Measurements from ENCODE around the gene ANKRD33. TPM values are rescaled to one million over a fixed set of nuclear protein-coding genes. Genes with fewer than 3 reads are reported as not detected.

Gene ANKRD33
- total and polyA plus RNA-seq, 2 of the 13 experiments (the other 11 are each of a cell fraction or from before 2014, with no cell fraction given) = 0.04 TPM; not detected in 1

DNA sequence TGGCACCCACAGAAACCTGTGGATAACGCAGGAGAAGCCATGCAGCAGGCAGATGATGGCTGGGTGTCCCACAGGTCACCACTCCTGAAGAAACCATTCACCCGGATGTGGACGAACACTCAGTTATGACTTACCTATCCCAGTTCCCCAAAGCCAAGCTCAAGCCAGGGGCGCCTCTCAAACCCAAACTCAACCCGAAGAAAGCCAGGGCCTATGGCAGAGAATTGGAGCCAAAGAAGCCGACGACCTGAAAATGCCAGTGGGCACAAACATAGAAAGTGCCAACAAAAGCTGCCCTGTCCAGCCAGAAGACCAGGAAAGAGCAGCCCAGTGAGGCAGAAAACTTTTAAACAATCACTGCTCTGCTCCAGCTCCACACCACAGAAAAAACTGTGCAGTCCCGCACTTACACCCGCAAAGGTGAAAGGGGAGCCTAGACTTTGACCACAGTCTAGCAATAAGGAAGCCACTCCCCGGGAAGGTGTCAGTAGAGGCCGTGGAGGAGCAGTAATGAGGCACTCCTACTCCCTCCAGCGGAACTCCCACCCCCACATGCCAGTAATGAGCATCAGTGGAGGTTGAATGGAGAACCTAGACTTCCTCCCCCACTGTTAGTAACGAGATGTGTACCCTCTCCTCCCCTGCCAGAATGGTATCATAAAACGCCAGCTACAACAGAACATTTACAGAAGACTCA lies 13.4 kb downstream of the ANKRD33 start:
- ATAC-seq = no peak
- no peak overlapping the region for H2AFZ ChIP-seq (ENCODE audit: low read length)
- no peak overlapping the region for H3K27ac ChIP-seq (ENCODE audit: extremely low read length, insufficient read depth, low read length)
- H3K79me2 ChIP-seq (ENCODE audit: insufficient read depth, low read length) = no peaks in the 10 kb centered on the region
- no peak for DNase-seq (ENCODE audit: low spot score)
- H3K9ac ChIP-seq (ENCODE audit: insufficient read depth, low read depth, low read length) = no peak overlapping the region
- H3K9me3 ChIP-seq (ENCODE audit: low read length) = no peaks in the 10 kb centered on the region
- intact Hi-C loops (cut with micrococcal nuclease; ENCODE audit: unreplicated experiment) = no loop called here
- 39% methylated on average over 13 of the region's 14 CpGs for WGBS (ENCODE audit: low lambda C conversion rate)
- FAIRE-seq = no peak
- CTCF ChIA-PET (ENCODE audit: low intra/inter-chr PET ratio, low total read pairs) = no interaction called here
- H4K20me1 ChIP-seq (ENCODE audit: insufficient read depth, low read length) = no peaks in the 10 kb centered on the region
- H3K36me3 ChIP-seq (replicated peaks in 1 of 2; ENCODE audit: control insufficient read depth in 1 of 2, insufficient read depth in 2 of 2, low read length in 2 of 2) = no peaks in the 10 kb centered on the region
- H3K4me3 ChIP-seq (replicated peaks in 1 of 3; ENCODE audit: insufficient read depth in 1 of 3, low read depth in 2 of 3, low read length in 3 of 3) = no peak overlapping the region
- TF ChIP-seq KMT2A (CRISPR knock-in tag; IDR thresholded peaks at IDR 0.05) (no peak), RFX3 (CRISPR knock-in tag; IDR thresholded peaks at IDR 0.05) (no peak)
- TF ChIP-seq, protein P1, sequence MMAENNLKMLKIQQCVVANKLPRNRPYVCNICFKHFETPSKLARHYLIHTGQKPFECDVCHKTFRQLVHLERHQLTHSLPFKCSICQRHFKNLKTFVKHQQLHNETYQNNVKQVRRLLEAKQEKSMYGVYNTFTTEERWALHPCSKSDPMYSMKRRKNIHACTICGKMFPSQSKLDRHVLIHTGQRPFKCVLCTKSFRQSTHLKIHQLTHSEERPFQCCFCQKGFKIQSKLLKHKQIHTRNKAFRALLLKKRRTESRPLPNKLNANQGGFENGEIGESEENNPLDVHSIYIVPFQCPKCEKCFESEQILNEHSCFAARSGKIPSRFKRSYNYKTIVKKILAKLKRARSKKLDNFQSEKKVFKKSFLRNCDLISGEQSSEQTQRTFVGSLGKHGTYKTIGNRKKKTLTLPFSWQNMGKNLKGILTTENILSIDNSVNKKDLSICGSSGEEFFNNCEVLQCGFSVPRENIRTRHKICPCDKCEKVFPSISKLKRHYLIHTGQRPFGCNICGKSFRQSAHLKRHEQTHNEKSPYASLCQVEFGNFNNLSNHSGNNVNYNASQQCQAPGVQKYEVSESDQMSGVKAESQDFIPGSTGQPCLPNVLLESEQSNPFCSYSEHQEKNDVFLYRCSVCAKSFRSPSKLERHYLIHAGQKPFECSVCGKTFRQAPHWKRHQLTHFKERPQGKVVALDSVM (CRISPR knock-in tag; IDR thresholded peaks at IDR 0.05) = no peak
- TF ChIP-seq, protein P2, sequence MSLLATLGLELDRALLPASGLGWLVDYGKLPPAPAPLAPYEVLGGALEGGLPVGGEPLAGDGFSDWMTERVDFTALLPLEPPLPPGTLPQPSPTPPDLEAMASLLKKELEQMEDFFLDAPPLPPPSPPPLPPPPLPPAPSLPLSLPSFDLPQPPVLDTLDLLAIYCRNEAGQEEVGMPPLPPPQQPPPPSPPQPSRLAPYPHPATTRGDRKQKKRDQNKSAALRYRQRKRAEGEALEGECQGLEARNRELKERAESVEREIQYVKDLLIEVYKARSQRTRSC (CRISPR knock-in tag; IDR thresholded peaks at IDR 0.05; ENCODE audit: low read depth) = no peak
- in situ Hi-C loops (cut with HindIII; ENCODE audit: extremely low pct_ligation_motif_present, low pct_unique_long_range_greater_than_20kb) = no loop called here
- POLR2A ChIA-PET = no interaction called here
- no peak overlapping the region for H3K4me2 ChIP-seq (ENCODE audit: low read depth, low read length)
- H3K4me1 ChIP-seq (ENCODE audit: insufficient read depth, low read length) = no peaks in the 10 kb centered on the region
- no TSS peak for BruUV-seq (replicated peaks)
- H3K27me3 ChIP-seq (ENCODE audit: control insufficient read depth in 1 of 2, insufficient read depth in 2 of 2, low read length in 2 of 2) = peaks cover 0 to 34% of the 10 kb centered on the region in 2 experiments; a peak in 4 of 5 replicates

GRCh38 chr12:51901881-51902280 lies 14.0 kb downstream of the ANKRD33 start:
- Histone ChIP-seq H3K27me3 (ENCODE audit: control insufficient read depth in 1 of 2, insufficient read depth in 2 of 2, low read length in 2 of 2) (peaks cover 0 to 32% of the 10 kb centered on the region in 2 experiments; a peak in 4 of 5 replicates), H4K20me1 (ENCODE audit: insufficient read depth, low read length) (no peaks in the 10 kb centered on the region), H3K79me2 (ENCODE audit: insufficient read depth, low read length) (no peaks in the 10 kb centered on the region), H3K4me2 (ENCODE audit: low read depth, low read length) (no peak overlapping the region), H3K4me3 (replicated peaks in 1 of 3; ENCODE audit: insufficient read depth in 1 of 3, low read depth in 2 of 3, low read length in 3 of 3) (no peak overlapping the region), H3K27ac (ENCODE audit: extremely low read length, insufficient read depth, low read length) (no peak overlapping the region), H3K9ac (ENCODE audit: insufficient read depth, low read depth, low read length) (no peak overlapping the region), H3K4me1 (ENCODE audit: insufficient read depth, low read length) (no peaks in the 10 kb centered on the region), H3K9me3 (ENCODE audit: low read length) (no peaks in the 10 kb centered on the region), H2AFZ (ENCODE audit: low read length) (no peak overlapping the region), H3K36me3 (replicated peaks in 1 of 2; ENCODE audit: control insufficient read depth in 1 of 2, insufficient read depth in 2 of 2, low read length in 2 of 2) (no peaks in the 10 kb centered on the region)
- BruUV-seq (replicated peaks) = no TSS peak
- no peak for DNase-seq (ENCODE audit: low spot score)
- in situ Hi-C loops (cut with HindIII; ENCODE audit: extremely low pct_ligation_motif_present, low pct_unique_long_range_greater_than_20kb) = no loop called here
- FAIRE-seq = no peak
- no peak for ATAC-seq
- no peak for TF ChIP-seq PHB2 (IDR thresholded peaks at IDR 0.05; ENCODE audit: partially characterized antibody)
- TF ChIP-seq NFYB (CRISPR knock-in tag; IDR thresholded peaks at IDR 0.05) = no peak
- no peak for TF ChIP-seq FIP1L1 (IDR thresholded peaks at IDR 0.05; ENCODE audit: borderline replicate concordance, insufficient read depth, low read depth, low read length)
- TF ChIP-seq ZNF710 (CRISPR knock-in tag; IDR thresholded peaks at IDR 0.05; ENCODE audit: borderline replicate concordance) = no peak
- no peak for TF ChIP-seq AHR (CRISPR knock-in tag; IDR thresholded peaks at IDR 0.05)
- TF ChIP-seq ZMAT5 (CRISPR knock-in tag; IDR thresholded peaks at IDR 0.05; ENCODE audit: borderline replicate concordance, low read depth) = no peak
- TF ChIP-seq SIN3B (IDR thresholded peaks at IDR 0.05; ENCODE audit: low read length) = no peak
- TF ChIP-seq ZFP37 (CRISPR knock-in tag; IDR thresholded peaks at IDR 0.05; ENCODE audit: borderline replicate concordance) = no peak
- TF ChIP-seq ZFP36L2 (CRISPR knock-in tag; IDR thresholded peaks at IDR 0.05) = no peak
- intact Hi-C loops (cut with micrococcal nuclease; ENCODE audit: unreplicated experiment) = no loop called here
- POLR2A ChIA-PET = no interaction called here
- CTCF ChIA-PET (ENCODE audit: low intra/inter-chr PET ratio, low total read pairs) = no interaction called here
- 63% methylated on average over 11 of the region's 11 CpGs for WGBS (ENCODE audit: low lambda C conversion rate)
